NOMO-1 treated with dmso at 0.1 percent for 144 hours (cell line): ENCODE measurements around the gene MAP3K5.

ENCODE experiments used
- DNase-seq: peaks from one replicate; lab custom pipeline; 2025; ENCODE audit not compliant: unreplicated experiment; lab: John Stamatoyannopoulos, UW

The MAP3K5 gene

GRCh38 chr6:136751991-136752390, 40.3 kb downstream of the MAP3K5 start:
- no peak for DNase-seq

- DNase-seq: peak; percentile 43
Measured at GRCh38 chr6:136751522-136751956, 40.7 kb downstream of the MAP3K5 start.

GRCh38 chr6:136750696-136751521, 41.4 kb downstream of the MAP3K5 start:
- no peak for DNase-seq

- no peak for DNase-seq
Measured at GRCh38 chr6:136749359-136749997, 42.8 kb downstream of the MAP3K5 start.

GRCh38 chr6:136747507-136747906, 44.8 kb downstream of the MAP3K5 start:
- no peak for DNase-seq

- DNase-seq: no peak
Measured at GRCh38 chr6:136745300-136745699, 47.0 kb downstream of the MAP3K5 start.

- no peak for DNase-seq
Measured at GRCh38 chr6:136744889-136745288, 47.4 kb downstream of the MAP3K5 start.

- no peak for DNase-seq
Measured at GRCh38 chr6:136742125-136742524, 50.2 kb downstream of the MAP3K5 start.

- no peak for DNase-seq
Measured at GRCh38 chr6:136740050-136740974, 52.0 kb downstream of the MAP3K5 start.

GRCh38 chr6:136739501-136739900, 52.8 kb downstream of the MAP3K5 start:
- no peak for DNase-seq

GRCh38 chr6:136739071-136739470, 53.2 kb downstream of the MAP3K5 start:
- DNase-seq: no peak

GRCh38 chr6:136738692-136739057, 53.6 kb downstream of the MAP3K5 start:
- DNase-seq: no peak

GRCh38 chr6:136737871-136738691, 54.2 kb downstream of the MAP3K5 start:
- DNase-seq: no peak

- DNase-seq: no peak
Measured at GRCh38 chr6:136737374-136737844, 54.9 kb downstream of the MAP3K5 start.

GRCh38 chr6:136736281-136736960, 55.9 kb downstream of the MAP3K5 start:
- no peak for DNase-seq

GRCh38 chr6:136734977-136735376, 57.3 kb downstream of the MAP3K5 start:
- no peak for DNase-seq

GRCh38 chr6:136732889-136733288, 59.4 kb downstream of the MAP3K5 start:
- no peak for DNase-seq

- no peak for DNase-seq
Measured at GRCh38 chr6:136729832-136730231, 62.4 kb downstream of the MAP3K5 start.

GRCh38 chr6:136728976-136729515, 63.2 kb downstream of the MAP3K5 start:
- no peak for DNase-seq
